ENCODE measurements around the gene TNRC6A.
A peak's percentile ranks its signal among the peaks of the same experiment; 100 is the strongest.
"Not testable (repeated sequence)": the region's sequence is repeated elsewhere in the genome, so short reads cannot be mapped to it uniquely, and the experiment has no call there.

Gene TNRC6A

DNA sequence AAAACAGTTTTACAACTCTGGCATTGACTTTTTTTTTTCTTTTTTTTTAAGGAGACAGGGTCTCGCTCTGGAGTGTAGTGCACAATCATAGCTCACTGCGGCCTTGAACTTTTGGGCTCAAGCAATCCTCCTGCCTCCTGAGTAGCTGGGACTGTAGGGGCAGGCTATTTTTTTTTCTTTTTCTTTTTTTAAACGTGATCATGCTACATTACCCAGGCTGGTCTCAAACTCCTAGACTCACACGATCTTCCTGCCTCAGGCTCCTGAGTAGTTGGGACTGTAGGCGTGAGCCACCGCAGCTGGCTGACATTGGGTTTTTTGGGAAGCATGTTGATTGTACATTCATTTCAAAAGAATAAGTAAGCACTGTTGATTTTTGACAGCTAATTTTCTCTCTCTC lies 32.1 kb downstream of the TNRC6A start:
- DNase-seq, result no peak

GRCh38 chr16:24764916-24765315 lies 35.5 kb downstream of the TNRC6A start:
- no peak for DNase-seq

- DNase-seq, result no peak
Measured at GRCh38 chr16:24766057-24766456, 36.6 kb downstream of the TNRC6A start.

- DNase-seq, result no peak
Measured at GRCh38 chr16:24769806-24770205, 40.4 kb downstream of the TNRC6A start.

DNA sequence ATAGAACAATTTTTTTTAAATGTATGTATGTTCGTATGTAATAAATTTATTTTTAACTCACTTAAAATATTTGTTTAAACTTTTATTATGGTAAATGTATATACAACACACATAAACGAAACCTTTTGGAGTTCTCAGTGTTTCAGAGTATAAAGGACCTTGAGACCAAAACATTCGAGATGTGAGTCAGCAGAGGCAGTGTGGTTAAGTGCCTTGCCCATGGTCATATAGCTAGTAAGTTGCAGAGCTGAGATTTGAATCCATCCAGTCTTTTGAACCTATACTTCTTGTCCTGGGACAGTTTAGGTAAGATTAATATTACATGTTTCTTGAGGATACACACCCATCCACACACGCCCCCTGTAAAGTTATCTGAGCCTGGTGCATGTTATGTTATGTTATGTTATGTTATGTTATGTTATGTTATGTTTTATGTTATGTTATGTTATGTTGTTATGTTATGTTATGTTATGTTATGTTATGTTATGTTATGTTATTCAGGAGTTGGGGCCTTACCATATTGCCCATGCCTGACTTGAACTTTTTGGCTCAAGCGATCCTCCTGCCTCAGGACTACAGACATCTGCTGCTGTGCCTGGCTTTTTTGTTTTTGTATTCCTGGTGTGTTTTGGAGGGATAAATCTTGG lies 41.8 kb downstream of the TNRC6A start:
- peak; percentile 51 for DNase-seq

DNA sequence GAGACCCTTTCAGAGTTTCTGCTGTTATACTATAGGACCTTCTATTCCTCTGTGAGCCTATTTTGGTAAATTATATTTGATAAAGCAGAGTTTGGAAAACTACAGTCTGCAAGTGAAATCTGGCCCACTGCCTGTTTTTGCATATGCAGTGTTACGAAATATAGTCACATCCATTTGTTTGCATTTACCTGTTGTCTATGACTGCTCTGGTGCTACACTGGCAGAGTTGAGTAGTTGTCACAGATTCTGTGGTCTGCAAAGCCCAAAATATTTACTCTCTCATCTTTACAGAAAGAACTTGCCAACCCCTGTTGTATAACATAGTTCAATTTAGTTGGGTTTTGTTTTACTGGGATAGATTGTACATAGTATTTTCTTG lies 42.3 kb downstream of the TNRC6A start:
- no peak for DNase-seq

DNA sequence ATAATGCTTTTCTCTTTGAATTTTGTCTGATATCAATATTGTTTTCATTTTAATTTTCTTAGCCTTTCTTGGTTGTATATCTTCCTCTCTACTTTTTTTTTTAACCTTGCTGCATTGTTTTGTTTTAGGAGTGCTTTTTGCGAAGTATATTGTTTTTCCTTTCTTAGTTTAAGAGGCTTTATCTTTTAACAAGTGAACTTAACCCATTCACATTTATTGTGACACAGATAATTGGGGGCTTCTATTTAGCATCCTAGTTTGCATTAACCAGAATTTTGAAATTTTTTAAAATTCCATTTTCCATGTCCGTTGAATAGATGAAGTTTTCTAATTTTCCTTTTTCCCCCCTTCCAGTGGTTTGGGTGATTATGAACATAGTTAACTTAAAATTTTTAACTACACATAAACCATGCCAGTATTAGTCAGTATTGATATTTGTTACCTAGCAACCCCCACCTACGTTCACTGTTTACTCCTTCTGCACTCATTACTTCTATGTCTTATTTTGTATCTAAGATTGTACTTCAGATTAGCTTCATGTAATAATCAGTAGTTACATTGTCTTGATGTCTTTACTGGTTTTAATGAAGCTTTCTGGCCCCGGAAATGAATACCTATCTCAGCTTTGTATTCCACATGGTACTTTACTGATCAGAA lies 44.4 kb downstream of the TNRC6A start:
- no peak for DNase-seq

GRCh38 chr16:24774510-24774909 lies 45.1 kb downstream of the TNRC6A start:
- DNase-seq, result no peak

GRCh38 chr16:24775455-24775854 lies 46.0 kb downstream of the TNRC6A start:
- no peak for DNase-seq

DNA sequence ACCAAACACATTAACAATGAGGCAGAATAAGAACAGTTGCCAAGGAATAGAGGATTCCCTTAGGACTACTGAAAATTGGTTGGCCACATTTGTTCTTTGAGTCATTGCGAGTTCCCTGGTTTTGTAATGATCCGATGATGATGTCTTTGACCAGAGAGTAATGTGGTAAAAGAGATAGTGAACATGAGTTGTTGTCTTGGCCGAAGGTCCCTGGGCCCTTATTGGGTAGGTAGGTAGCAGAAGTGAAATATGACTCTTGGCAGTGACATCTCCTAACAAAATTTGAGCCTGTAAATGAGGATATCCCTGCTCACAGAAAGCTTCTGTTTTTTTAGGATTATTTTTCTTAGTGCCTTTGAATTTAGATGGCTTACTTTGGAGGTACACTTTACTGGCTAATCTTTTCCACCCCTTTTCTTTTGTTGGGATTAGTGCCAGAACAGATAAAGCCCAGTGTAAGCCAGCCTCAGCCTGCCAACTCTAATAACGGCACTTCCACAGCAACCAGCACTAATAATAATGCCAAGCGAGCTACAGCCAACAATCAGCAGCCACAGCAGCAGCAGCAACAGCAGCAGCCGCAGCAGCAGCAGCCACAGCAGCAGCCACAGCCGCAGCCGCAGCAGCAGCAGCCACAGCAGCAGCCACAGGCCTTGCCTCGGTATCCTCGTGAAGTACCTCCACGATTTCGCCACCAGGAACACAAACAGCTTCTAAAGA lies 47.2 kb downstream of the TNRC6A start:
- no peak for DNase-seq

- no peak for DNase-seq
Measured at GRCh38 chr16:24778671-24779070, 49.2 kb downstream of the TNRC6A start.

- DNase-seq, result no peak
Measured at GRCh38 chr16:24781256-24781655, 51.8 kb downstream of the TNRC6A start.

DNA sequence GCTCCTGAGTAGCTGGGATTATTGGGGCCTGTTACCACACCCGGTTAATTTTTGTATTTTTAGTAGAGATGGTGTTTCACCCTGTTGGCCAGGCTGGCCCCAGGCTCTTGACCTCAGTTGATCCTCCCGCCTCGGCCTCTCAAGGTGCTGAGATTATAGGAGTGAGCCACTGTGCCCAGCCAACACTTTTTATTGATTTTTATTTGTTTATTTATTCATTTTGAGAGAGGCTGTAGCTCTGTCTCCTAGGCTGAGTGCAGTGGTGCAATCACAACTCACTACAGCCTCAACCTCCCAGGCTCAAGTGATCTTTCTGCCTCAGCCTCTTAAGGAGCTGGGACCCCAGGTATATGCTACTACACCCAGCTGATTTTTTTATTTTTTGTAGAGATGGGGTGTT lies 54.7 kb downstream of the TNRC6A start:
- no peak for DNase-seq

DNA sequence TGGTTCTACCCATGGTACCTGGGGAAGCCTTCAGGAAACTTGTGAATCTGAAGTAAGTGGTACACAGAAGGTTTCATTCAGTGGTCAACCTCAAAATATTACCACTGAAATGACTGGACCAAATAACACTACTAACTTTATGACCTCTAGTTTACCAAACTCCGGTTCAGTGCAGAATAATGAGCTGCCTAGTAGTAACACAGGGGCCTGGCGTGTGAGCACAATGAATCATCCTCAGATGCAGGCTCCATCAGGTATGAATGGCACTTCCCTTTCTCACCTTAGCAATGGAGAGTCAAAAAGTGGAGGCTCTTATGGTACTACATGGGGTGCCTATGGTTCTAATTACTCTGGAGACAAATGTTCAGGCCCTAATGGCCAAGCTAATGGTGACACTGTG lies 60.4 kb downstream of the TNRC6A start:
- DNase-seq, result no peak

- DNase-seq, result no peak
Measured at GRCh38 chr16:24800586-24800985, 71.1 kb downstream of the TNRC6A start.

GRCh38 chr16:24801761-24802302 lies 72.4 kb downstream of the TNRC6A start:
- DNase-seq, result no peak

DNA sequence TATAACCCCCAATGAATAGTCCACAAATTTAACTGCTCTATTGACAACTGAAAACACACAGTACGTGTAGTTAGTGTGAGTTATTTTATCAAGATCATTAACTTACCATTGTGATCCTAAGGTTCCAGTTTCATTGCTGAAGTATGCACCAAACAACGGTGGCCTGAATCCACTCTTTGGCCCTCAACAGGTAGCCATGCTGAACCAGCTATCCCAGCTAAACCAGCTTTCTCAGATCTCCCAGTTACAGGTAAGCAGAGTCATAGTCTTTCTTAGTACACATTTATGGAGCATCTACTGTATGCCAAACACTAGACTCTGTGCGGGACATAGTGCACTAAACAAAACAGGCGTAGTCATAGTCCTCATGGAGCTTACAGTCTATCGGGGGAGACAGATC lies 76.0 kb downstream of the TNRC6A start:
- no peak for DNase-seq

DNA sequence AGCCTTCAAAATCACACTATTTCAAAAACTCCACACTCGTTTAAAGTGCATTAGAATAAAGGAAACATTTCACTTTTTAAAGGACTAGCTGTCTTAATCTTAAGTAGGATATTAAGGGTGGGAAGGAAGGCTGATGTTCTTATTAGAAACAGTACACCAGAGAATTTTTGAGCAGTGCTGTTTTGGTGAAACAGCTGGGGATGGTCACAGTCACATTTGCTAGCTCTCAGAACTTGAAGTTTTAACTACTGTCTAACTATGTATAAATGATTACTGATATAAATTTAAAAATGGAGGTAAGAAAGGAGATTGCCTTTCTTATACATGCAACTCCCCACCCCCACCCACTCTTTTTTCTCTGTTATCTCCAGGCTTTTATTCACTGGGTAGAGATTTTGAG lies 77.8 kb downstream of the TNRC6A start:
- no peak for DNase-seq

DNA sequence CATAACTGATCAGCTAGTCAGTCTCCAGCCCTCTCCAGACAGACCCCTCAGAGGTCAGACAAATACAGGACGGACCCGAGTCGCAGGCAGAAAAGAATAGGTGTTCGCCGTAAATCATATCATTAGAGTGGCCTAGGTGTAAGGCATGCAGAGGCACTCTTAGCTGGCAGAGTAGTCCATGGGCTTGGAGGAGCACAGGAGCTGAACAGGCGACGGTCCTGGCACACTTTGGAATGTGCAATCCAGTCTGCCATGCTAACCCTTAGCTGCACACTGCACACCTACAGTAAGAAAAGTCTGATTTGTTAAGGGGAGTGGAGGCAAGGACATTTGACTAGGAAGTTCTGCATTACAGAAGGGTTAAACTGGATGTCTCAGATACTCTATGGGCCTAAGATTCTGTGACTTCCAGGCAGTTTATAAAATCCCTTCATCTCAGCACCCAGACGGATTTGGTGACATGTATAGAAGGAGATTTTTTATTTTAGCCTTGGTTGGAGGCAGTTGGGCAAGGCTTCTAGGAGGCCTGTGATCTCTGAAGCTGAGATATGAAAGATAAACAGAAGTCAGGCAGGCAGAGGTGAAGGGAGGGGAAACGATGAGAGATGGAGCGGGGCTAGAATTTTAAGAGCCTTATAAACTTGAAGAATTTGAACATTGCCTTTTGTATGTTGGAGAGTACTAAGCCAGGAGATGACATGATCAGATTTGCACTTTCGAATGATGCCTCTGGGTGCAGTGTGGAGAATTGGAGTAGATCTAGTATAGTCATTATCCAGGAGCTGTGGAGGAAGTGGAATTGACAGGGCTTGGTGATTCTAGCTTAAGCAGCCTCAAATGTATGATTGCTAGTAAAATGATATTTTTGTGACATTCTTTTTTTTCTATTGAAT lies 81.7 kb downstream of the TNRC6A start:
- no peak for DNase-seq

DNA sequence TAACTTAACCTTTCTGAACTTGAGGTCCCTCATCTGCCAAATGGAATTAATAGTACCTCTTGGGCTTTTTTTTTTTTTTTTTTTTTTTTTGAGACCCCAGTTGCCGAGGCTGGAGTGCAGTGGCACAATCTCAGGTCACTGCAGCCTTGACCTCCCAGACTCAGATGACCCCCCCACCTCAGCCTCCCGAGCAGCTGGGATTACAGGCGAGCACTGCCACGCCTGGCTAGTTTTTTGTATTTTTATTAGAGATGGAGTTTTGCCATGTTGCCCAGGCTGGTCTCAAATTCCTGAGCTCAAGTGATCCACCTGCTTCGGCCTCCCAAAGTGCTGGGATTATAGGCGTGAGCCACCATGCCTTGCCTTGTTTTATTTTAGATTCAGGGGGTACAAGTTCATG lies 83.4 kb downstream of the TNRC6A start:
- not testable (repeated sequence) for DNase-seq

- no peak for DNase-seq
Measured at GRCh38 chr16:24815021-24815420, 85.6 kb downstream of the TNRC6A start.

- no peak for DNase-seq
Measured at GRCh38 chr16:24816688-24817087, 87.2 kb downstream of the TNRC6A start.

- DNase-seq, result no peak
Measured at GRCh38 chr16:24819462-24820040, 90.1 kb downstream of the TNRC6A start.

All from activated CD4-positive, alpha-beta T cell treated with anti-CD3 and anti-CD28 coated beads, Interleukin-2, Interleukin-6, amounts not matched to agents 100 ng/mL and 50 ng/mL, durations not matched to agents 16 hours and 8 hours (primary cell).